ENCODE measurements around the gene TP73.

The TP73 gene

DNA sequence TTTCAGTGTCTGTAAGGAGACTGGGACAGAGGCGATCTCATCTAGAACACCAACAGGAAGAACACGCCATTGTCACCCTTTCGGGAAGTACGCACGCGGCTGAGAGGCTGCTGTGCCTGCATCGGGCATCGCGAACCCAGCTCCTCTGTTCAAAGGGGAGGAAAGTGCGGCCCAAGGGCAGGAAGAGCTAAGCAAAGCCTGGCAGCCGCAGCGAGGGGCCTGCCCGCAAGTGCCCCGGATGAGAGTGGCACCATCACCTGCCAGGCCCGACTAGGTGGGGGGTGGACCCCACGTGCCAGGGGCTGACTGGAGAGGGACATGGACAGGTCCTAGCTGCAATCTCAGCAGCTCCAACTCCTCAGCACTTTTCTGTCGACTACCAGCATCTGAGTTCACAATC, 20.0 kb upstream of the TP73 start:
- no peak for TF ChIP-seq JUND (IDR thresholded peaks at IDR 0.05; ENCODE audit: low read depth)
- DNase-seq (ENCODE audit: low read depth in 1 of 2, low spot score in 1 of 2), result no peak
- in situ Hi-C loops (cut with HindIII; ENCODE audit: low pct_unique_long_range_greater_than_20kb, low sequenced_read_pairs), result no loop called here

- TF ChIP-seq JUND (IDR thresholded peaks at IDR 0.05; ENCODE audit: low read depth), result no peak
- in situ Hi-C loops (cut with HindIII; ENCODE audit: low pct_unique_long_range_greater_than_20kb, low sequenced_read_pairs), result no loop called here
- no peak for DNase-seq (ENCODE audit: low read depth in 1 of 2, low spot score in 1 of 2)
Observed at GRCh38 chr1:3632716-3633343, 19.5 kb upstream of the TP73 start.

DNA sequence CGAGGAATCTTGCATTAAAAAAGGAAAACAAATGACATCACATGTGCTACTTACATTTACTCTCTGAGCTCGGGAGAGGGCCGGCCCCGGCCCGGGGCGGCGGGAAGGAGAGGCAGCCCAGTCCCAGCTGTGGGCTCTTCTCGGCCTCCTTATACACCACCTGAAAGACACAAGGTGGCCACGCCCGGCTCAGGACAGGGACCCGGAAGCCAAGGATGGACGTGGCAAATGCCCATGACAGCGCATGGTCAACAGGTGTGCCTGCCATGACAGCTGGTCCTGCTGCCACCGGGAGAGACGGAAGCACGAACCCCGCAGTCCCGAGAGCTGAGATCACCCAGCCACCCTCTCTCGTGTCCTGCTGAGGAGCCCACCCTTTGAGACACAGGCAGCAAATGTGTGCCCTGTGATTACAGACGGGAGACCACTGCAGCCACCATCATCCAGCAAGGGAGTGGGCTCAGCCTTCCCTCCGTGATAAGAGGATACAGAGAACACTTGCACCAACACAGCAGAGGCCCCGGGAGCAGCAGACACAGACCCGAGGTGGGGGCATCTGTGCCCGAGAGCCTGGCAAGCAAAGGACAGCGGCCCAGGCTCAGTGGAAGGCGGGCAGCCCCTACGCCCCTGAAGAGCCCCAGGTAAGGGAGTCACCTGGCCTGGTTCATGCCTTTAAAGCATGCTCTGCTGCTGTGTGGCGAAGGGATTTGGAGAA, 18.8 kb upstream of the TP73 start:
- in situ Hi-C loops (cut with HindIII; ENCODE audit: low pct_unique_long_range_greater_than_20kb, low sequenced_read_pairs), result no loop called here

DNA sequence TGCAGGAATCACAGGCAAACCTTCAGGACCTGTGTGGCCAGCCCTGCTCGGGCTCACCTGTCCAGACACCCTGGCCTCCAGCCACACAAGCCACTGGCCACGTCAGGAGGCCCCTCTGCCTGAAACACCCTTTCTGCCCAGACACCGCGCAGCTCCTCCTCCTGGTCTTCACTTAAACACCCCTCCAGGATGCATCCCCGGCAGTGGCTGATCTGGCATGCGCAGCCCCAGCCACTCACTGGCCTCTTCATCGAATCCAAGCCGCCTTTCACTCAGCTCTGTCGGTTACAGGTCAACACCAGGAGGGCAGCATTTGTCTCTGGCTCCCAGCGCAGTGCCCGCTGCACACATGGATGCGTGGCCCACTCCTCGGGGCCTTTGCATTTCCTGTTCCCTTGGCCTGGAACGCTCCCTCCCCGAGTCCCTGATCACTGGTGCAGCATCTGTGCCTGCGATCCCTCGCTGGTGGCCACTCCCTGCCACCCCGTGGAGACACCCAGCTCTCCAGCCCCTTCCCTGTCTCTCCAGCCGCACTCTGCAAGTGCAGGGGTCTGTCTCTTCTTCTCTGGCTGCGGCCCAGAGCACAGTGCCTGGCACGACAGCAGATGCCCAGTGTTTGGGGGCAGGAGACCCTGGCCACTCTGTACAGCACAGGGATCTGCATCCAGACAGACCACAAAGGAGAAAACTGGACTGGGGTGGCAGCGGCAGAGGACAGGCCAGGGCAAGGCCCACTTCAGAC, 18.1 kb upstream of the TP73 start:
- in situ Hi-C loops (cut with HindIII; ENCODE audit: low pct_unique_long_range_greater_than_20kb, low sequenced_read_pairs), result no loop called here
- DNase-seq (ENCODE audit: low read depth in 1 of 2, low spot score in 1 of 2), result no peak
- TF ChIP-seq JUND (IDR thresholded peaks at IDR 0.05; ENCODE audit: low read depth), result no peak

More for the DNA sequence above, 18.8 kb upstream of the TP73 start:
- DNase-seq (ENCODE audit: low read depth in 1 of 2, low spot score in 1 of 2), result no peak
- TF ChIP-seq JUND (IDR thresholded peaks at IDR 0.05; ENCODE audit: low read depth), result no peak

GRCh38 chr1:3636080-3636479, 16.2 kb upstream of the TP73 start:
- TF ChIP-seq JUND (IDR thresholded peaks at IDR 0.05; ENCODE audit: low read depth), result no peak
- in situ Hi-C loops (cut with HindIII; ENCODE audit: low pct_unique_long_range_greater_than_20kb, low sequenced_read_pairs), result no loop called here
- DNase-seq (ENCODE audit: low read depth in 1 of 2, low spot score in 1 of 2), result no peak

- in situ Hi-C loops (cut with HindIII; ENCODE audit: low pct_unique_long_range_greater_than_20kb, low sequenced_read_pairs), result no loop called here
- DNase-seq (ENCODE audit: low read depth in 1 of 2, low spot score in 1 of 2), result no peak
- TF ChIP-seq JUND (IDR thresholded peaks at IDR 0.05; ENCODE audit: low read depth), result no peak
Observed at GRCh38 chr1:3636531-3636930, 15.8 kb upstream of the TP73 start.

- DNase-seq (ENCODE audit: low read depth in 1 of 2, low spot score in 1 of 2), result no peak
- in situ Hi-C loops (cut with HindIII; ENCODE audit: low pct_unique_long_range_greater_than_20kb, low sequenced_read_pairs), result no loop called here
- no peak for TF ChIP-seq JUND (IDR thresholded peaks at IDR 0.05; ENCODE audit: low read depth)
Observed at GRCh38 chr1:3638027-3638426, 14.3 kb upstream of the TP73 start.

GRCh38 chr1:3638676-3639075, 13.6 kb upstream of the TP73 start:
- no peak for DNase-seq (ENCODE audit: low read depth in 1 of 2, low spot score in 1 of 2)
- in situ Hi-C loops (cut with HindIII; ENCODE audit: low pct_unique_long_range_greater_than_20kb, low sequenced_read_pairs), result no loop called here
- TF ChIP-seq JUND (IDR thresholded peaks at IDR 0.05; ENCODE audit: low read depth), result no peak

DNA sequence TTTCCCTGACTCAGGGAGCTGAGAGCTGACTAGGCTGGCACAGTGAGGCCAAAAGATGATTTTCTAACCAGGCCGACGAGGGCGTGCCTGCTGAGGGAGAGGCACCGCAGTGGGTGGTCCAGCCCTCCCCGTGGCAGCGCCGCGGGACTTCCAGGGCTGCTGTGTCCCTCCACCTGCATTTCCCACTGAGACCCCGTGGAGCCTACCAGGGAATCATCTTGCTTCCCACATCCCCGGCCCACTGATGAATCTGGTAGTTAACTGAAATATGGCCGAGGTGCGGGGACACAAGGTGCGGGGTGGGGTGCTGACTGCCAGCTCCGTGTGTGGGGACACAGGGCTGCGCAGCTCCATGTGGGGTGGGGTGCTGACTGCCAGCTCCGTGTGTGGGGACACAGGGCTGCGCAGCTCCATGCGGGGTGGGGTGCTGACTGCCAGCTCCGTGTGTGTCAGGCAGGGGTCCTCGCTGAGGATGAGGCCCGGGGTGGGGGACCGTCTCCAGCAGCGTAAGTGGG, 12.9 kb upstream of the TP73 start:
- DNase-seq (ENCODE audit: low read depth in 1 of 2, low spot score in 1 of 2), result no peak
- in situ Hi-C loops (cut with HindIII; ENCODE audit: low pct_unique_long_range_greater_than_20kb, low sequenced_read_pairs), result no loop called here
- no peak for TF ChIP-seq JUND (IDR thresholded peaks at IDR 0.05; ENCODE audit: low read depth)

DNA sequence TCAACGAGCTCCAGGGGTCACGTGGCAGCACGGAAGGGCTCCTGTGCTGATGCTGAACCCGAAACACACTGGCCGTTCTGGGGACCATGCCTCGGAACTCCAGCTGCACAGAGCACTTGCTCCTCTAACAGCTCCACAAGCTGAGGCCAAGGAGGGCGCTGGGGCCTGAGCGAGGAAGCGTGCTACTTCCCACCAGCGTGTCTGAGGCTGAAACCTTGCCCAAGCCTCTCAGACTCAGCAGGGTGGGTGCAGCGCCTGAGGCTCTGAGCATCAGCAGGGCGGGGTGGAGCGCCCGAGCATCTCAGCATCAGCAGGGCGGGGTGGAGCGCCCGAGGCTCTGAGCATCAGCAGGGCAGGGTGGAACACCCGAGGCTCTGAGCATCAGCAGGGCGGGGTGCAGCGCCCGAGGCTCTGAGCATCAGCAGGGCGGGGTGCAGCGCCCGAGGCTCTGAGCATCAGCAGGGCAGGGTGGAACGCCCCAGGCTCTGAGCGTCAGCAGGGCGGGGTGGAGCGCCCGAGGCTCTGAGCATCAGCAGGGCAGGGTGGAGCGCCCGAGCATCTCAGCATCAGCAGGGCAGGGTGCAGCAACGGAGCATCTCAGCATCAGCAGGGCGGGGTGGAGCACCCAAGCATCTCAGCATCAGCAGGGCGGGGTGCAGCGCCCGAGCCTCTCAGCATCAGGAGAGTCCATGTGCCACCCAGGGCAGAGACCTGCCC, 12.0 kb upstream of the TP73 start:
- DNase-seq (ENCODE audit: low read depth in 1 of 2, low spot score in 1 of 2), result no peak
- in situ Hi-C loops (cut with HindIII; ENCODE audit: low pct_unique_long_range_greater_than_20kb, low sequenced_read_pairs), result no loop called here
- no peak for TF ChIP-seq JUND (IDR thresholded peaks at IDR 0.05; ENCODE audit: low read depth)

DNA sequence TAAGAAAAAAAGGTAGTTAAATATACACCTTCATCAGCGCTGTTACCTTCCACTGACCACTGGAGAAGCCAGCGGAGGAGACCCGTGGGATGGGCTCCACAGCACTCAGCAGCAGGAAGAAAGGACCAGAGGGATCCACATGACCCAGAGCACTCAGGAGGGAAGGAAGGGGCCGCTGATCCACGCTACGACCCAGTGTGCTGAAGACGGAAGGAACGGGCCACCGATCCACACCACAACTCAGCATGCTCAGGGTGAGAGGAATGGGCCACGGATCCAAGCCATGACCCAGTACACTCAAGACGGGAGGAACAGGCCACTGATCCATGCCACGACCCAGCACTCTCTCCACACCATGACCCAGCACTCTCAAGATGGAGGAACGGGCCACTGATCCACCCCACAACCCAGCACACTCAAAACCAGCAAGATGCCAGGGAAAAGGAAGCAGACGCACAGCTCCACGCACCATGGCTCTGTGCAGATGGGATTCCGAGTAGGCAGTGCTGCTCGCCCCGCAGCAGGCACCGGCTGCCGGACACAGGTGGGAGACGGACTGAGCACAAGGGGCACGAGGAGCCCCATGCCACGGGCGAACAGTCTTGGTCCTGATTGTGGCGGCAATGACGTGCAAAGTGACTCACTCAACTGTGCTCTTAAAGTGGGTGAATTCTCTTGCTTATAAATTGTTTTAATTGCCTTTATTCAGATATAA, 11.1 kb upstream of the TP73 start:
- TF ChIP-seq JUND (IDR thresholded peaks at IDR 0.05; ENCODE audit: low read depth), result no peak
- no peak for DNase-seq (ENCODE audit: low read depth in 1 of 2, low spot score in 1 of 2)
- in situ Hi-C loops (cut with HindIII; ENCODE audit: low pct_unique_long_range_greater_than_20kb, low sequenced_read_pairs), result no loop called here

- in situ Hi-C loops (cut with HindIII; ENCODE audit: low pct_unique_long_range_greater_than_20kb, low sequenced_read_pairs), result no loop called here
- TF ChIP-seq JUND (IDR thresholded peaks at IDR 0.05; ENCODE audit: low read depth), result no peak
- no peak for DNase-seq (ENCODE audit: low read depth in 1 of 2, low spot score in 1 of 2)
Observed at GRCh38 chr1:3641816-3642215, 10.5 kb upstream of the TP73 start.
